Esophagus mucosa (tissue), 1 donor: Measurements from ENCODE around the gene AHNAK. TPM values are rescaled to one million over a fixed set of nuclear protein-coding genes. Genes with fewer than 3 reads are reported as not detected.
"Not testable (repeated sequence)": the region's sequence is repeated elsewhere in the genome, so short reads cannot be mapped to it uniquely, and the experiment has no call there.

Source experiments
- ATAC-seq: fragments of 200-7000 bp; cut with Tn5 transposase; one replicate; pipeline ENCODE4 v1.9.1; 2020
- total RNA-seq: library from RNA; stranded (reverse); gene quantifications from one replicate; pipeline ENCODE4 v1.2.4, GENCODE V29; 2023
- donor health status: DM: yes; HTN: yes; CAD: no.

Gene AHNAK
- total RNA-seq, 1 donor from 2014 or later: 931 TPM

DNA sequence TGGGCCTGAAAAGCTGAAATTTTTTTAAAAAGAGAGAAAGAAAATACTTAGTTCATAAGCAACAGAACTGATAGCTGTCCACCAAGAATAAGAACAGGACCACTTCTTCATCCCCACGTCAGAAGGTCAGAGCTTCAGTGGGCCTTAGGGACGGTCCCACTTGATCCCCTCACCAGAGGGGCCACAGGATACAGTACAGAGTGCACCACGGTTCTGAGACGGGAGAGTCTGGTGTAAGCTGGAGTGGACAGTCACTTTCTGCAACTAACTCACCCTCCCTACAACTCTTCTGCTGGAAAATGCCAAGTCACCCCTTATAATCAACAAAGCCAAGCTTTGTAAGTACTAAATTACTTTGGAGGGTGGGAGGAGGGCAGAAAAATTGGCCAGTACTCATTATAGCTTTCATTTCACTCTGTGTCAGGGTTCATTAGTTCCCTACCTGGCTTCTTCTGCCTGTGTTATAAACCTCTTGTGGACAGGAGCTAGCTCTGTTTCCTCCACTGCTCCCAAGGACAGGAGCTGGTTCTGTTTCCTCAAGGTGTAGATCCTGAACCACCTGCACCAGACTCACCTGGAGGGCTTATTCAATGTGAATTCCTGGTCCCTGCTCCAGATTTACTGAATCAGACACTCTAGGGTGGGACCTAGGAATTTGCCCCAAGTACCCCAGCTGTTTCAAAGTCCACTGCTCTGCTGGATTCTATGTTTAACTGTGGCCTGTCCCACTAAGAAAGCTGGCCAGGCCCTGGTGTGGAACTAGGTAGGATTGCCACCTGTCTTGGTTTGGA is 88.2 kb downstream of the AHNAK start:
- no peak for ATAC-seq

DNA sequence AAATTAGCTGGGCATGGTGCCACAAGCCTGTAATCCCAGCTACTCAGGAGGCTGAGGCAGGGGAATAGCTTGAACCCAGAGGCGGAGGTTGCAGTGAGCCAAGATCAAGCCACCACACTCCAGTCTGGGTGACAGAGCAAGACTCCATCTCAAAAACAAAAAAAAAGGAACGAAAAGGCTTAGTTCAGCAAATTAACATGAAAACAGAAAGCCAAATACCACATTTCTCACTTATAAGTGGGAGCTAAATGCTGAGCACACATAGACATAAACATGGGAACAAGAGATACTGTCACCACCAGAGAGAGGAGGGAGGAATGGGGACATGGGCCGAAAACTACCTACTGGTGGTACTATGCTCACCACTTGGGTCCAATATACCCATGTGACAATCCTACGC is 89.1 kb downstream of the AHNAK start:
- ATAC-seq: no peak

GRCh38 chr11:62456630-62457029 is 90.0 kb downstream of the AHNAK start:
- peak; percentile 51 for ATAC-seq

DNA sequence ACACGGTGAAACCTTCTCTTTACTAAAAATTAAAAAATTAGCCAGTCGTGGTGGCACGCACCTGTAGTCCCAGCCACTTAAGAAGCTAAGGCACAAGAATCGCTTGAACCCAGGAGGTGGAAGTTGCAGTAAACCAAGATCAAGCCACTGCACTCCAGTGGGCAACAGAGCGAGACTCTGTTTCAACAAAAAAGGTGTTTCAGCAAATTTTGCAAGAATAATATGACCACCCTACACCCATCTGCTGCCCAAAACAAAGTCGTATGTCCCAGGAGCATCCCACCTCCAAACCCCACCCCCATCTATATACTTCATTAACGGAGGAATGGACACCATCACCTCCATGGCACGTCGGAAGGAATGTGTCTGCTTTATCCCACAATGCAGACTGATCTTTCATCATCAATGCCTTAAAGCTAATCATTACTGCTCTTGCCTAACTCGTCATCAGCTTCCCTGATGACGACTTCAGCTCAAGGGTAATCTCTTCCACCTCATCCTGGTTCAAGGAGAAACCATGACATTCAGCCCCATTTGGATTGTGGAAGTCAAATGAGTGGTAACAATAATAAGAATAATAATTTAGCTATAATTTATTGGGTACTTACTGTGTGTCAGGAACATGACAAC is 93.7 kb downstream of the AHNAK start:
- ATAC-seq: no peak

DNA sequence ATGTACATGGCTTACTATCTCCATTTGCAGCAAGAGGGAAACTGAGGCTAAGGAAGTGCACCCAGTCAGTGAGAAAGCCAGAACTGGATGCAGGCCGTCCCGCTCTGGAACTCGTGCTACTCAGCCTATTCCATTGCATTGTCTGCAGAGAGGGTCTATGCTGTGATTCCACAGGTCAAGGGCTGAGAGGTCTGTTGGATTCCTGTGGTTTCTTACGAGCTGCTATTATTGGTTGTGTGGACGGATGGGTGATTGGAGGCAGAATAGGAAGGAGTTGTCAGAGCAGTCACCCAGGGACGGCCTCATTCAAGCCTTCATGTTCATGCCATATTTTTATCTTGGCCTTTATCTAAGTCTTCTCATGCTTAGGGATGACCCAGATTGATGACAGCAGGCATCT is 94.3 kb downstream of the AHNAK start:
- no peak for ATAC-seq

GRCh38 chr11:62451241-62451621 is 95.4 kb downstream of the AHNAK start:
- ATAC-seq: no peak

- no peak for ATAC-seq
Observed at GRCh38 chr11:62450543-62451240, 95.9 kb downstream of the AHNAK start.

- not testable (repeated sequence) for ATAC-seq
Observed at GRCh38 chr11:62449912-62450311, 96.7 kb downstream of the AHNAK start.

DNA sequence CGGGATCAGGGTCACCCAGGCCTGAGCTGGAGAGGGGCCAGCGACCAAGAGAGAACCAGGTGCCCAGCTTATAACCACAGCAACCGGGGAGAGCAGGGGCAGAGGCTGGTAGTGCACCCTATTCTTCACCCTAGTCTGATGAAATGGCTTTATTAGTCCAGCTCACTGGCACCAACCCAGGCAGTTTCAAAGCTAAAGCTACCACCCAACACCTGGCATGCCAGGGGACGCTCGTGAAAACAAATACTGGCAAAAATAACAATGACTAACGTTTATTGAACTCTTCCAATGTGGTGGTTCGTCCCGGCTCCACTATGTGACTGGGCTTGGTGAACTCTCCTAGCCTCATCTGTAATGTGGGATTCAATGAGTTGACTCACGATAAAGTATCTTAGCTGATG is 97.2 kb downstream of the AHNAK start:
- peak; percentile 58 for ATAC-seq

DNA sequence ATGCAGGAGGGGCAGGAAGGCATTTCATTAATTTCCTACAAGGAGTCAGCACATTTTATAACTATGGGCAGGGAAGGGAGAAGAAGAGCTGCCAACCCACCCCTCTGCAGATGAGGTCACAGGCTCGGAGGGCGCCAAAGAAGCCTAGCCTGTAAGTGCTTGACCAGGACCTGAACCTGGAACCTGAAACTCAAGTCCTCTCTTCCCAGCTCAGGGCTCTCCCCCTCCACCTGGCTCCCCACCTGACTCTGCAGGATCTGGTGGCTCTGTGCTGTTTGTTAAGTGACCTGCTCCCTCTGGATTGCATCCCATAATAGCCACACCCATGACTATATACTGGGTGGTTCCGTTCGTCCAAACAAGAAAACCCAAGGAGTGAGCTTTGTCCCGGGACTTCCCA is 100.5 kb downstream of the AHNAK start:
- no peak for ATAC-seq

GRCh38 chr11:62445314-62445740 is 101.3 kb downstream of the AHNAK start:
- ATAC-seq: no peak

GRCh38 chr11:62444835-62445234 is 101.8 kb downstream of the AHNAK start:
- ATAC-seq: peak; percentile 41

DNA sequence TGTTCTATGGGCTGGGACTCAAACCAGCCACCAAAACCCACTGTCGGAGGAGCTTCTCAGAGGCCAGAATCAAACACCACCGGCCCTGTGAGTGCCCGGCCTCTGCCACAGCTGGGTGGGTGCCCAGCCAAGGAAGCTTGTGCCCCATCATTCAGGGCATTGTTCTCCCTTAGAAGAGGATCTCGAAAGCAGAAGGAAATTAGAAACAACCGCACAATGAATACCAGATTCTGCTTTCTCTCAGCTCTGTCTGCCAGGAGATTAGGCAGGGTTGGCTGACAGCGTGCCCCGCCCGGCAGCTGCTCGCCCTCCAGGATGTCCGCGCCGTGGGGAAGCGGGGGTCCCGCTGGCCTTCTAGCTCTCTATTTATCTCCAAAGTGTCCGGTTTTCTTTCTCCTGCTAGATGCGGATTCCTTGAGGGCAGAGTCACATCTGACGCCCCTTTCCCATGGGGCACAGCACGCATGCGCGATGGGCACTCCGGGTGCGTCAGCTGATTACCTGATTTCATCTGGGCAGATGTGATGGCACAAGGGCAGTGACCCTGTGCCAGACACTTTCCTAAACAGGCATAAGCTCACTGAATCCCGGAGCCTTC is 102.3 kb downstream of the AHNAK start:
- ATAC-seq: peak; percentile 50

DNA sequence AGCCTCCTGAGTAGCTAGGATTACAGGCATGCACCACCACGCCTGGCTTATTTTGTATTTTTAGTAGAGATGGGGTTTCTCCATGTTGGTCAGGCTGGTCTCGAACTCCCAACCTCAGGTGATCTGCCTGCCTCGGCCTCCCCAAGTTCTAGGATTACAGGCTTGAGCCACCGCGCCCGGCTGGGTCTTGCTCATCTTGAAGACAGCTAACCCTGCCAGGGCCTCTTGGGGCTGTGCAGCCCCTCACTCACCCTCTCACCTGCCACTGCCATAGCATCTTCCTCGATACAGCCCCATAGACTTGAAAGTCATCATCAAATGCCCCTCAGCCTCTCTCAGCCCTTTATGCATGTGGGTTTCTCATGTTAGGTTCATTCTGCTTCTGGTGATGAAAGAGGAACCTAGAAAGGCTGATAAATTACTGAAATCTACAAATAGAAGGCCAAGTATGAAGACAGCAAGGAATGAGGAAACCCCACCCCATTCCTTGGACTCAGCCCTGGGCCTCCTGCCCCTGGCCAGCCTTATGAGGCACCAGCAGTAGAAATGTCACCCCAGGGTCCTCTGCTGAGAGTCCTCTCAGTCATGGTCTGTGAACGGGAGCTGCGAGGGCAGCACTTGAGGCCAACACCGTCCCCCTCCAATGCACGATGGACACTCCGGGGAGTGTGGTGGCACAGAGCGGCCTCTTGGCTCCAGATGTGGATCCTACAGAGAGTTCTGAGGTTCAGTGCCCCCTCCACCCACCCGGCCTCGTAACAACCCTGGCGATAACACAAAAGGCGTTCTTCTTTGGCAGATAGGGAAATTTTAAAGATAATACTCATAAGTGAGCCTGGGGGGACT is 103.0 kb downstream of the AHNAK start:
- ATAC-seq: no peak

DNA sequence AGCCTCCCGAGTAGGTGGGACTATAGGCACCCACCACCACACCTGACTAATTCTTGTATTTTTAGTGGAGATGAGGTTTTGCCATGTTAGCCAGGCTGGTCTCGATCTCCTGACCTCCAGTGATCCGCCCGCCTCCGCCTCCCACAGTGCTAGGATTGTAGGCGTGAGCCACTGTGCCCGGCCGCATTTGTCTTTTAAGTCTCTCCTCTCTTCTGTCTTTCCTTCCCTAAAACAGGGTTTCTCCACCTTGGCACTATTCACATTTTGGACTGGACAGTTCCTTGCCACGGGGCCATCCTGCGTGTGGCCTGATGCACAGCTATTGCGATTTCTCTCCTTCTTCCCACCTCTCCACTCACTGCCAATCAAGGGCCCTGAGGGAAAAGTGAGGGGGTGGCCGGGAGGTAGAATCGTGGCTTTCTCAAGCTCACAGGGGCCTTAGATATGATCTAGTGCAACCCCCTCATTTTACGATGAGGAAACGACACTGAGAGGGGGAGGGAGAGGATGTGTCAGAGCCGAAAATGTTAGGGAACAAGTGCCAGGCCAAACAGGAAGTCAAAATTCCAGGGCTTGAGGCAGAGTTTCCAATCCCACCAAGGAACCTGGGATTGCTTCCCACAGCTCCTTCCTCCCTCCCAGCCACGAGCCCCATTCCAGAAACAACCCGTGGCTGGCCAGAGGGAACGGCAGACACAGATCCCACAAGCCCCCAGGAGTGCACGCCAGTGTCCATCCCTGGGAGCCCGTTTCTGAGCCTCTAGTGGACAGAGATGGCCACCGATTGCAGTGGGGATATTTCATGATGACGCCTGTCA is 106.6 kb downstream of the AHNAK start:
- no peak for ATAC-seq

GRCh38 chr11:62438641-62439040 is 108.0 kb downstream of the AHNAK start:
- no peak for ATAC-seq

DNA sequence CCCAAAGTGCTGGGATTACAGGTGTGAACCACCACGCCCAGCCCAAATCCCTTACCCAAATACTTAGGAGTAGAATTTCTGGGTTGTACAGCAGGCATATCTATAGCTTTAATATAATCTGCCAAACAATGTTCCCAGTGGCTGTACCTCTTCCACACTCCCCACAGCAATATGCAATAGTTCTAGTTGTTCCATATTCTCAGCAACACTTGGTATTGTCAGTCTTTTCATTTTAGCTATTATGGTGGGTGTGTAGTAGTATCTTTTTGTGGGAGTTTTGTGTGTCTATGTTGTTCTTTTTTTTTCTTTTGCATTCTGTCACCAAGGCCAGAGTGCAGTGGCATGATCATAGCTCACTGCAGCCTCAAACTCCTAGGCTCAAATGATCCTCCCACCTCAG is 109.0 kb downstream of the AHNAK start:
- ATAC-seq: no peak

DNA sequence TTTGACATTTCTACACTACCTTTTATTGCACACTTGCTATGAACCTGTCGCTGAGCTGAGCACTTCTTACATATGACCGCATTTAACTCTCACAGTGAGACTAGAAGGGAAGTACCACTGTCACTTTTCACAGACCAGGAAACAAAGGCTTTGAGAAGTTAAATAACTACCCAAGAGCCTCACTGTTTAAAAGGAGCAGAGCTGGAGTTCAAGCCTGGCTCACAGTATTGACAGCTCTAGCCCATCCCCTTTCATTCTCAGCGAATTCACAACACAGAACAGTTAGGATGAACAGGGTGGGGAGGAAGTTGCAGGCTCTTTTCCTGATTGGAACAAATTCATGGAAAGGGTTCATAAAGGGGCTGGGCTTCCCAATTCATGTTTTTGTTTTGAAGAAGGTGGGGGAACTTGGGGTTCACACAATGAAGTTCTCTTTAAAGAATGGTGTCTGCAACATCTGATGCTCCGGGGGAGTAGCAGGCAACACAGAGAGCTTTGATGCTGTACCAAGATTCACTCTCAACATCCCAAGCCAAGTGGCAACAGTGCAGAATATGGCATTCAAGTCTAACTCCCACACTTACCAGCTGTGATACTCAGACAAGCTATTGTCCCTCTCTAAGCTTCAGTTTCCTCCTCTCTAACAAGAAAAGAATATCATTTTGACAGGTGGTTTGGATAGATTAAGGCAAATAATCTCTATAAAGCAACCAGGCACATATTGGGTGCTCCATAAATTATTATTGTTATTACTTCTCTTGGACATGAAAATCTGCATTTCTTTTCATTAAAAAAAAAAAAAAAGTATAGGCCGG is 110.6 kb downstream of the AHNAK start:
- no peak for ATAC-seq

GRCh38 chr11:62433904-62434276 is 112.7 kb downstream of the AHNAK start:
- peak; percentile 44 for ATAC-seq

DNA sequence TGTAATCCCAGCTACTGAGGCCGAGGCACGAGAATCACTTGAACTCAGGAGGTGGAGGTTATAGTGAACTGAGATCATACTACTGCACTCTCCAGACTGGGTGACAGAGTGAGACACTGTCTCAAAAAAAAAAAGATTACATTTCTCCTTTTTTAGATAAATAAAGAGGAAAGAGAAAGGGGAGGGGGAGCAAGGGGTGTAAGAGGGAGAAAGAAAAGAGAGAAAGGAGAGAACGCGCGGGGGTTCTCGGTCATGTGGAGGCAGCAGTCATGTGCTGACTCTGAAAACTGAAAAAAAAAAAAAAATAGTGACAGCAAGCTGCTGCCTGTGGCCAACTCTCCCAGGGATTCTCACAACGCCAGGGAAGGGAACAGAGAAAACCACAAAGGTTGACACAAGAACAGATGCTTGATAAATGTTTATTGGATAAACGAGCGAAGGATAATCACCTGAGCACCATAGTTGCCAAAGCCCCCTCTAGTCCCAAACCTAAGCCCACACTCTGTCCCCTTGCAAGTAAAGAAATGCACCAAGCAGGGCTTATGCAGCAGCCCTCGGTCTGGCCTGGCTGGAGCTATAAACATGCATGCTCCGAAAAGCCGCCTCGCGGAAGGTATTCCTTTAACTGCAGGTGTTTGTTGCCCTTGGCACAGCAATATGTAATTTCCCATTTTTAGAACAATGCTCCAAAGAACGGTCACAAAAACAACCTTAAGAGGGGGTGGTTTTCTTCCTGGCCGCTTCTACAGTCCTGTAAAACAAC is 113.3 kb downstream of the AHNAK start:
- ATAC-seq: no peak
